Measurements from ENCODE around the gene AP1G2.

DNA sequence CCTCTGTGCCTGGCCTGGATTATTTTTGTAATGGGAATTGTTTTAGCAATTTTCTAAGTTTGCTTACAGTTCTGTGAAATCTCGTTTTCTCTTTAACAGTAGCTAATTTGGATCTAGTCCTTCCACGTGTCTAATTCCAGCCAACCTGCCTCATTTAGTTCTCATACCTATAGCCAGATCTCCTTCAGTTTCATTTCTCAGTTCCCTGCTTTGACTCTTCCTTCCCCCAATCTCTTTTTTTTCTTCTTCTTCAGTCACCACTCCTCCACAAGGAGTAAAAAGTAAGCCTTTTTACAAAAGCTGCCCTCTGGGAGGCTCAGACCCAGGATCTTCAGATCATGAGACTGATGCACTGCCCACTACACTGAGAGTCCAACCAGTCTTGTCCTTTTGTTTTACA lies 10.1 kb downstream of the AP1G2 start:
- TF ChIP-seq, protein P1, sequence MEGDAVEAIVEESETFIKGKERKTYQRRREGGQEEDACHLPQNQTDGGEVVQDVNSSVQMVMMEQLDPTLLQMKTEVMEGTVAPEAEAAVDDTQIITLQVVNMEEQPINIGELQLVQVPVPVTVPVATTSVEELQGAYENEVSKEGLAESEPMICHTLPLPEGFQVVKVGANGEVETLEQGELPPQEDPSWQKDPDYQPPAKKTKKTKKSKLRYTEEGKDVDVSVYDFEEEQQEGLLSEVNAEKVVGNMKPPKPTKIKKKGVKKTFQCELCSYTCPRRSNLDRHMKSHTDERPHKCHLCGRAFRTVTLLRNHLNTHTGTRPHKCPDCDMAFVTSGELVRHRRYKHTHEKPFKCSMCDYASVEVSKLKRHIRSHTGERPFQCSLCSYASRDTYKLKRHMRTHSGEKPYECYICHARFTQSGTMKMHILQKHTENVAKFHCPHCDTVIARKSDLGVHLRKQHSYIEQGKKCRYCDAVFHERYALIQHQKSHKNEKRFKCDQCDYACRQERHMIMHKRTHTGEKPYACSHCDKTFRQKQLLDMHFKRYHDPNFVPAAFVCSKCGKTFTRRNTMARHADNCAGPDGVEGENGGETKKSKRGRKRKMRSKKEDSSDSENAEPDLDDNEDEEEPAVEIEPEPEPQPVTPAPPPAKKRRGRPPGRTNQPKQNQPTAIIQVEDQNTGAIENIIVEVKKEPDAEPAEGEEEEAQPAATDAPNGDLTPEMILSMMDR (IDR thresholded peaks at IDR 0.05; ENCODE audit: low read depth, low read length, missing input control) = no peak
- TF ChIP-seq, protein P2, sequence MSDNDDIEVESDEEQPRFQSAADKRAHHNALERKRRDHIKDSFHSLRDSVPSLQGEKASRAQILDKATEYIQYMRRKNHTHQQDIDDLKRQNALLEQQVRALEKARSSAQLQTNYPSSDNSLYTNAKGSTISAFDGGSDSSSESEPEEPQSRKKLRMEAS (IDR thresholded peaks at IDR 0.05) = no peak
- TF ChIP-seq JUND (IDR thresholded peaks at IDR 0.05) (no peak), EGR1 (IDR thresholded peaks at IDR 0.05; ENCODE audit: low read depth in 2 of 2) (no peak), SP1 (IDR thresholded peaks at IDR 0.05) (no peak), TAF1 (conservative IDR thresholded peaks at IDR 0.05) (no peak), RXRA (IDR thresholded peaks at IDR 0.05) (no peak), RAD21 (IDR thresholded peaks at IDR 0.05) (no peak)
- TF ChIP-seq, protein P3, sequence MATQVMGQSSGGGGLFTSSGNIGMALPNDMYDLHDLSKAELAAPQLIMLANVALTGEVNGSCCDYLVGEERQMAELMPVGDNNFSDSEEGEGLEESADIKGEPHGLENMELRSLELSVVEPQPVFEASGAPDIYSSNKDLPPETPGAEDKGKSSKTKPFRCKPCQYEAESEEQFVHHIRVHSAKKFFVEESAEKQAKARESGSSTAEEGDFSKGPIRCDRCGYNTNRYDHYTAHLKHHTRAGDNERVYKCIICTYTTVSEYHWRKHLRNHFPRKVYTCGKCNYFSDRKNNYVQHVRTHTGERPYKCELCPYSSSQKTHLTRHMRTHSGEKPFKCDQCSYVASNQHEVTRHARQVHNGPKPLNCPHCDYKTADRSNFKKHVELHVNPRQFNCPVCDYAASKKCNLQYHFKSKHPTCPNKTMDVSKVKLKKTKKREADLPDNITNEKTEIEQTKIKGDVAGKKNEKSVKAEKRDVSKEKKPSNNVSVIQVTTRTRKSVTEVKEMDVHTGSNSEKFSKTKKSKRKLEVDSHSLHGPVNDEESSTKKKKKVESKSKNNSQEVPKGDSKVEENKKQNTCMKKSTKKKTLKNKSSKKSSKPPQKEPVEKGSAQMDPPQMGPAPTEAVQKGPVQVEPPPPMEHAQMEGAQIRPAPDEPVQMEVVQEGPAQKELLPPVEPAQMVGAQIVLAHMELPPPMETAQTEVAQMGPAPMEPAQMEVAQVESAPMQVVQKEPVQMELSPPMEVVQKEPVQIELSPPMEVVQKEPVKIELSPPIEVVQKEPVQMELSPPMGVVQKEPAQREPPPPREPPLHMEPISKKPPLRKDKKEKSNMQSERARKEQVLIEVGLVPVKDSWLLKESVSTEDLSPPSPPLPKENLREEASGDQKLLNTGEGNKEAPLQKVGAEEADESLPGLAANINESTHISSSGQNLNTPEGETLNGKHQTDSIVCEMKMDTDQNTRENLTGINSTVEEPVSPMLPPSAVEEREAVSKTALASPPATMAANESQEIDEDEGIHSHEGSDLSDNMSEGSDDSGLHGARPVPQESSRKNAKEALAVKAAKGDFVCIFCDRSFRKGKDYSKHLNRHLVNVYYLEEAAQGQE (IDR thresholded peaks at IDR 0.05) = no peak
